ENCODE results near the gene COLEC11.

DNA sequence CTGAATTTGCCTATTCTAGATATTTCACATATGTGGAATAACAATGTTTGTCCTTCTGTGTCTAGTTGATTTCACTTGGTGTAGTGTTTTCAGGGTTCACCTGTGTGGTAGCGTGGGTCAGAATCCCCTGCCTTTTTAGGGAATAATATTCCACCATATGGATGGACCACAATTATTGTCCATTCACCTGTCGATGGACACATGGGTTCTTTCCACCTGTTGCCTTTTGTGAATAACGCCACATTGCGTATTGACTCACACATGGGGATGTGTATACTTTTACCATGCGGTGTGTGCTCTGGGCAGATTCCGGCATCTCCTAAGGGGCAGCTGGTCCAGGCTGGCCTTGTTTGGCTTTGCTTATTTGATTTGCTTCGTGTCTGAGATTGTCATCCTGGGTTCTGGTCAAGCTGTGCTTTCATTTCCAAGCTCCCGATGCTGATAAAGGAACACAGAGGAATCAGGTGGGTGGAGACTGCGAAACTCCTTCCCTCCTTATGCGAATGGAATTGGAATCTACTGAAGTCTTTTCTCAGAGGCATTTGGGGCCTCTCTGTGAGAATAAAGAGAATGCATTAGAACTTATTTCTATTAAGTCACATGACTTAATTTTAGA is 44.2 kb downstream of the COLEC11 start:
- TF ChIP-seq POLR2A (IDR thresholded peaks at IDR 0.05) (no peak), EP300 (IDR thresholded peaks at IDR 0.05) (no peak)
- TF ChIP-seq, protein P1, sequence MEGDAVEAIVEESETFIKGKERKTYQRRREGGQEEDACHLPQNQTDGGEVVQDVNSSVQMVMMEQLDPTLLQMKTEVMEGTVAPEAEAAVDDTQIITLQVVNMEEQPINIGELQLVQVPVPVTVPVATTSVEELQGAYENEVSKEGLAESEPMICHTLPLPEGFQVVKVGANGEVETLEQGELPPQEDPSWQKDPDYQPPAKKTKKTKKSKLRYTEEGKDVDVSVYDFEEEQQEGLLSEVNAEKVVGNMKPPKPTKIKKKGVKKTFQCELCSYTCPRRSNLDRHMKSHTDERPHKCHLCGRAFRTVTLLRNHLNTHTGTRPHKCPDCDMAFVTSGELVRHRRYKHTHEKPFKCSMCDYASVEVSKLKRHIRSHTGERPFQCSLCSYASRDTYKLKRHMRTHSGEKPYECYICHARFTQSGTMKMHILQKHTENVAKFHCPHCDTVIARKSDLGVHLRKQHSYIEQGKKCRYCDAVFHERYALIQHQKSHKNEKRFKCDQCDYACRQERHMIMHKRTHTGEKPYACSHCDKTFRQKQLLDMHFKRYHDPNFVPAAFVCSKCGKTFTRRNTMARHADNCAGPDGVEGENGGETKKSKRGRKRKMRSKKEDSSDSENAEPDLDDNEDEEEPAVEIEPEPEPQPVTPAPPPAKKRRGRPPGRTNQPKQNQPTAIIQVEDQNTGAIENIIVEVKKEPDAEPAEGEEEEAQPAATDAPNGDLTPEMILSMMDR (IDR thresholded peaks at IDR 0.05) = no peak
